Osteoblast (primary cell): ENCODE measurements around the gene LRMDA. TPM values are rescaled to one million over a fixed set of nuclear protein-coding genes. Genes with fewer than 3 reads are reported as not detected.

Source experiments
- DNase-seq: peaks from one replicate; pipeline ENCODE4 v3.0.0; 2011; ENCODE audit warnings: low spot score, mixed read lengths; ENCODE audit not compliant: insufficient read length; ENCODE audit errors: missing footprints
- H2AFZ ChIP-seq: 2 replicates; pipeline ENCODE4 v1.6.0; 2011; ENCODE audit warnings: mild to moderate bottlenecking, low read length
- H3K27ac ChIP-seq: 2 replicates; pipeline ENCODE4 v1.5.1; 2011; ENCODE audit warnings: mild to moderate bottlenecking, low read depth, low read length, moderate library complexity
- H3K27me3 ChIP-seq: 2 replicates; pipeline ENCODE4 v1.6.0; 2012; ENCODE audit warnings: mild to moderate bottlenecking, control low read depth, inconsistent platforms, low read length, moderate library complexity; ENCODE audit not compliant: insufficient read depth
- H3K36me3 ChIP-seq: 2 replicates; pipeline ENCODE4 v1.5.1; 2011; ENCODE audit warnings: mild to moderate bottlenecking, low read length, control low read depth, moderate library complexity; ENCODE audit not compliant: insufficient read depth
- H3K4me1 ChIP-seq: 2 replicates; pipeline ENCODE4 v1.5.1; 2011; ENCODE audit warnings: mild to moderate bottlenecking, low read length, control low read depth, moderate library complexity; ENCODE audit not compliant: insufficient read depth
- H3K4me2 ChIP-seq: 2 replicates; pipeline ENCODE4 v1.6.0; 2011; ENCODE audit warnings: mild to moderate bottlenecking, low read length; ENCODE audit not compliant: insufficient read depth
- H3K4me3 ChIP-seq: fragments of 200-600 bp; sonication (generic); 3 replicates; pipeline ENCODE4 v1.5.1; 2012; ENCODE audit warnings: mild to moderate bottlenecking, low read length, inconsistent platforms; ENCODE audit not compliant: insufficient read depth
- H3K79me2 ChIP-seq: 2 replicates; pipeline ENCODE4 v1.6.0; 2012; ENCODE audit warnings: mild to moderate bottlenecking, low read length, control low read depth, inconsistent platforms; ENCODE audit not compliant: insufficient read depth
- H3K9me3 ChIP-seq: 2 replicates; pipeline ENCODE4 v1.5.1; 2011; ENCODE audit warnings: low read depth, low read length, control low read depth
- H4K20me1 ChIP-seq: 2 replicates; pipeline ENCODE4 v1.6.0; 2012; ENCODE audit warnings: mild to moderate bottlenecking, low read length, control low read depth; ENCODE audit not compliant: insufficient read depth
- total RNA-seq: library from RNA; depleted of rRNA; stranded (reverse); fragments of >200 nt; gene quantifications from 2 replicates; pipeline ENCODE4 v1.2.3, GENCODE V29; 2012
- TF ChIP-seq, protein P1 (sequence below): IDR thresholded peaks from 2 replicates; pipeline ENCODE4 v1.5.1; 2011; ENCODE audit warnings: mild to moderate bottlenecking, low read depth, low read length, moderate library complexity; ENCODE audit errors: extremely low read depth

Gene LRMDA
- total RNA-seq, 1 donor: 18.5 TPM

DNA sequence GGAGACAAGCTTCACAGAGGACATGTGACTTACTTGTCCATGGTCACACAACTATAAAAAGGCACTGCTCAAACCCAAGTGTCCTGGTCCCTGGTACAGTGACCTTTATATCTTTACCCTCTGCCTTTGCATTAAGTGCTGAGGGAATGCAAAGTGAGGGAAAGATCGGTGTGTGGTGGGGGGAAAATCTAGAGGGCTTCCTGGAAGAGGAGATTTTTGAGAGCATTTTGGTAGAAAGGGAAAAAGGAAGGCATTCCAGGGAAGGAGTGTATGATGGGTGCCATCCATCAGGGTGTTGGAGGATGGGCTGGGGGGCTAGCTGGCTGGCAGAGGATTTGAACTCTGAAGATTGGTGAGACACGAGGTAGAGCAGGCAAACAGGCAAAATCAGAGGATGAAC is 39.2 kb upstream of the LRMDA start:
- H3K4me1 ChIP-seq: no peaks in the 10 kb centered on the region
- TF ChIP-seq, protein P1, sequence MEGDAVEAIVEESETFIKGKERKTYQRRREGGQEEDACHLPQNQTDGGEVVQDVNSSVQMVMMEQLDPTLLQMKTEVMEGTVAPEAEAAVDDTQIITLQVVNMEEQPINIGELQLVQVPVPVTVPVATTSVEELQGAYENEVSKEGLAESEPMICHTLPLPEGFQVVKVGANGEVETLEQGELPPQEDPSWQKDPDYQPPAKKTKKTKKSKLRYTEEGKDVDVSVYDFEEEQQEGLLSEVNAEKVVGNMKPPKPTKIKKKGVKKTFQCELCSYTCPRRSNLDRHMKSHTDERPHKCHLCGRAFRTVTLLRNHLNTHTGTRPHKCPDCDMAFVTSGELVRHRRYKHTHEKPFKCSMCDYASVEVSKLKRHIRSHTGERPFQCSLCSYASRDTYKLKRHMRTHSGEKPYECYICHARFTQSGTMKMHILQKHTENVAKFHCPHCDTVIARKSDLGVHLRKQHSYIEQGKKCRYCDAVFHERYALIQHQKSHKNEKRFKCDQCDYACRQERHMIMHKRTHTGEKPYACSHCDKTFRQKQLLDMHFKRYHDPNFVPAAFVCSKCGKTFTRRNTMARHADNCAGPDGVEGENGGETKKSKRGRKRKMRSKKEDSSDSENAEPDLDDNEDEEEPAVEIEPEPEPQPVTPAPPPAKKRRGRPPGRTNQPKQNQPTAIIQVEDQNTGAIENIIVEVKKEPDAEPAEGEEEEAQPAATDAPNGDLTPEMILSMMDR: no peak
- H3K4me2 ChIP-seq: no peak overlapping the region

DNA sequence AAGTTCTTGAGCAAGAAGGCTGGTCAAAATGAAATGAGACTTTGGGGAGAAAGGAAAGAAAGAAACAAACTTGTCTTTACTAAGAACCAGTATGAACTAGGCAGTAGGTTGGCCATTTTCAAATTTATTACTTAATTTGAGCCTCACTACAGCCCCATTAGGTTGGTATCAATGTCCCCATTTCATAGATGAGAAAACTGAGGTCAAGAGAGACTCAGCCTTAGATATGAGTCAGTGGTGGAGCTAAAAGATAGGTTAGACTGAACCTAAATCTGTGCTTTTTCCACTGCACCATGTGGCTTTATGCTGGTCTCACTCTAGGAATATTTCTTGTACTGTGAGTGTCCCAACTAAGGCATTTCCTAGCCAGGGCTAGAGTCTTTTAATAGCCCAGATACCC is 38.7 kb upstream of the LRMDA start:
- H3K79me2 ChIP-seq: peaks cover 11% of the 10 kb centered on the region
- H3K27ac ChIP-seq: no peak overlapping the region
- H3K36me3 ChIP-seq: peaks cover 5% of the 10 kb centered on the region
- no peak for DNase-seq
- H3K4me2 ChIP-seq: no peak overlapping the region
- TF ChIP-seq, protein P1: no peak
- no peak overlapping the region for H3K4me3 ChIP-seq
- H2AFZ ChIP-seq: no peak overlapping the region
- no peaks in the 10 kb centered on the region for H3K9me3 ChIP-seq
- no peaks in the 10 kb centered on the region for H3K4me1 ChIP-seq
- H3K27me3 ChIP-seq: no peaks in the 10 kb centered on the region
- H4K20me1 ChIP-seq: peaks cover 9% of the 10 kb centered on the region

More for the DNA sequence above, 39.2 kb upstream of the LRMDA start:
- no peak overlapping the region for H2AFZ ChIP-seq
- no peak for DNase-seq
- no peak overlapping the region for H3K27ac ChIP-seq
- H3K27me3 ChIP-seq: no peaks in the 10 kb centered on the region
- peaks cover 6% of the 10 kb centered on the region for H4K20me1 ChIP-seq
- no peak overlapping the region for H3K4me3 ChIP-seq
- no peaks in the 10 kb centered on the region for H3K9me3 ChIP-seq
- H3K79me2 ChIP-seq: peaks cover 7% of the 10 kb centered on the region
- H3K36me3 ChIP-seq: peaks cover 5% of the 10 kb centered on the region

DNA sequence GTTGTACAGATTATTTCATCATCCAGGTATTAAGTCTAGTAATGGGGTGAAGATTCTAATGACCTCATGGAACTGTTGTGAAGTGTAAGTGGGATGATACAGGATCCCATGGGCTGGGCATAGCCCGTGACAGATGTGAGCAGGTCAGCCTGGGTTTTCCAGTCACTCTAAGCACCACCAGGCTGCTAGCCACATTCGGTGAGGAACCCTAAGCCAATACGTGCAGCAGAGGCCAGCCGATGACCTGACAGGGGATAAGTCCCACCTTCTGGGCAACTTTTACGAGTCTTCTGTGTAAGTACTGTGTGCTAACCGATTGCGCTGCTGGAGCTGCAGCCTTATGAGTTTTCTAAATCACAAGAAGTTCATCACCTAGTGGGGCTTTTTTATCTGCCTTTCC is 37.2 kb upstream of the LRMDA start:
- no peak for DNase-seq
- peaks cover 24% of the 10 kb centered on the region for H3K79me2 ChIP-seq
- no peak overlapping the region for H2AFZ ChIP-seq
- peaks cover 3% of the 10 kb centered on the region for H3K4me1 ChIP-seq
- no peak overlapping the region for H3K4me2 ChIP-seq
- no peak overlapping the region for H3K27ac ChIP-seq
- H4K20me1 ChIP-seq: peaks cover 17% of the 10 kb centered on the region
- TF ChIP-seq, protein P1: no peak
- no peaks in the 10 kb centered on the region for H3K9me3 ChIP-seq
- H3K4me3 ChIP-seq: no peak overlapping the region
- peaks cover 8% of the 10 kb centered on the region for H3K36me3 ChIP-seq
- H3K27me3 ChIP-seq: no peaks in the 10 kb centered on the region

DNA sequence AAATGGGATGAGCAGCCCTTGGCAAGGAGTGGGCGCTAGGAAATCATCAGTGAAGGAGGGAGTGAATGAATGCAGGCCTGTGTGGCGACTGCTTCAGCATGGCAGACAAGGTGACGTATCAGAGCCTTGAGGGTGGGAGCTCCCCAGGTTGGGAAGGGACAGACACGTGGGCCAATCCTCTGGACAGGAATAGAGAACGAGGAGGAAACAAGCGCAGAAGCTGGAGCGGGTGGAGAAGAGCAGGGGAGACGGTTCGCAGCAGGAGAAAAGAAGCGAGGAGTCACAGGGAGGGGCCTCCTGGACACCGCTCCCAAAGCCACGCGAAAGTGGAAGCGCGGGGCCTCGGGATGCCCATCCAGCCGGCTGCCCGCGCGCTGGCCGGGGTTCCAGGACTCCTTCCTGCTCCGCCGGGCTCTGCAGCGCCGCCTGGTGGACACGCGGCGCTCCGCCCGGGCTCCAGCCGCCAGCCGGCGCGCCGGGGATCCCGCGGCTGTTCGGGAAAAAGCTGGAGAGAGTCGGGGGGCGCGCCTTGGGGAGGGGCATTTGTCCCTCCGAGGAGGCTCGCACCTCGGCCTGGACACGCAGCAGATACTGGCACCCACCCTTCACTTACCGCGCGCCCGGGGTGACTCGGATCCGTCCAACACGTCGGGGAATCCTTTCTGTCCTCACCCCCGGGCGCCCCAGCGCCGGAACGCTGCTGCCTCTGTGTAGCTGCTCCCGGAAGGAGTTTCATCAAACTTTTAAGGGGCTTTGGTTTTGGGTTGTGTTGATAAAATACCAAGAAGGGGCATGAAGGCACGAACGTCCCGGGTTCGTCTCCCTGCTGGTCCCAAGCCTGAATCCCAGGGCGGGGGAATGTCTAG is 36.1 kb upstream of the LRMDA start:
- Histone ChIP-seq H3K27ac (no peak overlapping the region), H2AFZ (no peak overlapping the region), H3K4me3 (peak overlapping the region; percentile 39), H3K79me2 (peaks cover 33% of the 10 kb centered on the region), H3K4me2 (peak overlapping the region; percentile 45), H3K27me3 (no peaks in the 10 kb centered on the region), H3K4me1 (peaks cover 3% of the 10 kb centered on the region), H3K36me3 (peaks cover 8% of the 10 kb centered on the region), H3K9me3 (no peaks in the 10 kb centered on the region), H4K20me1 (peaks cover 22% of the 10 kb centered on the region)
- TF ChIP-seq, protein P1: peak; percentile 53
- DNase-seq: peak; percentile 97
